ENCODE data around the gene ADCY5.

- TF ChIP-seq POLR2AphosphoS5 (IDR thresholded peaks at IDR 0.05; ENCODE audit: low read depth, low read length) (no peak), TAF1 (IDR thresholded peaks at IDR 0.05; ENCODE audit: borderline replicate concordance, insufficient read depth, low read length) (no peak), SIN3A (IDR thresholded peaks at IDR 0.05; ENCODE audit: borderline replicate concordance, insufficient read depth, low read length) (no peak)
- TF ChIP-seq, protein P1, sequence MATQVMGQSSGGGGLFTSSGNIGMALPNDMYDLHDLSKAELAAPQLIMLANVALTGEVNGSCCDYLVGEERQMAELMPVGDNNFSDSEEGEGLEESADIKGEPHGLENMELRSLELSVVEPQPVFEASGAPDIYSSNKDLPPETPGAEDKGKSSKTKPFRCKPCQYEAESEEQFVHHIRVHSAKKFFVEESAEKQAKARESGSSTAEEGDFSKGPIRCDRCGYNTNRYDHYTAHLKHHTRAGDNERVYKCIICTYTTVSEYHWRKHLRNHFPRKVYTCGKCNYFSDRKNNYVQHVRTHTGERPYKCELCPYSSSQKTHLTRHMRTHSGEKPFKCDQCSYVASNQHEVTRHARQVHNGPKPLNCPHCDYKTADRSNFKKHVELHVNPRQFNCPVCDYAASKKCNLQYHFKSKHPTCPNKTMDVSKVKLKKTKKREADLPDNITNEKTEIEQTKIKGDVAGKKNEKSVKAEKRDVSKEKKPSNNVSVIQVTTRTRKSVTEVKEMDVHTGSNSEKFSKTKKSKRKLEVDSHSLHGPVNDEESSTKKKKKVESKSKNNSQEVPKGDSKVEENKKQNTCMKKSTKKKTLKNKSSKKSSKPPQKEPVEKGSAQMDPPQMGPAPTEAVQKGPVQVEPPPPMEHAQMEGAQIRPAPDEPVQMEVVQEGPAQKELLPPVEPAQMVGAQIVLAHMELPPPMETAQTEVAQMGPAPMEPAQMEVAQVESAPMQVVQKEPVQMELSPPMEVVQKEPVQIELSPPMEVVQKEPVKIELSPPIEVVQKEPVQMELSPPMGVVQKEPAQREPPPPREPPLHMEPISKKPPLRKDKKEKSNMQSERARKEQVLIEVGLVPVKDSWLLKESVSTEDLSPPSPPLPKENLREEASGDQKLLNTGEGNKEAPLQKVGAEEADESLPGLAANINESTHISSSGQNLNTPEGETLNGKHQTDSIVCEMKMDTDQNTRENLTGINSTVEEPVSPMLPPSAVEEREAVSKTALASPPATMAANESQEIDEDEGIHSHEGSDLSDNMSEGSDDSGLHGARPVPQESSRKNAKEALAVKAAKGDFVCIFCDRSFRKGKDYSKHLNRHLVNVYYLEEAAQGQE (IDR thresholded peaks at IDR 0.05; ENCODE audit: insufficient read depth in 1 of 2, low read depth in 2 of 2, low read length in 2 of 2) = no peak
Observed at GRCh38 chr3:123376451-123377242, 72.2 kb downstream of the ADCY5 start.

All from PFSK-1 (cell line).